ENCODE results near the gene CDC25B. TPM values are rescaled to one million over a fixed set of nuclear protein-coding genes. Genes with fewer than 3 reads are reported as not detected.

Gene CDC25B
- total and polyA plus RNA-seq, 2 of the 13 experiments (the other 11 are each of a cell fraction or from before 2014, with no cell fraction given), result 14.5 to 19.4 TPM

GRCh38 chr20:3818155-3819151 lies 22.3 kb downstream of the CDC25B start (continued):
- TF ChIP-seq SUZ12 (IDR thresholded peaks at IDR 0.05; ENCODE audit: low read depth, low read length) (peak; percentile 27; the same call in 1 of the 2 replicates), CSRNP2 (CRISPR knock-in tag; conservative IDR thresholded peaks at IDR 0.05; ENCODE audit: low read depth) (no peak), HDAC6 (IDR thresholded peaks at IDR 0.05; ENCODE audit: low read depth, low read length) (no peak), DZIP1 (CRISPR knock-in tag; IDR thresholded peaks at IDR 0.05) (no peak), ZNF263 (CRISPR knock-in tag; IDR thresholded peaks at IDR 0.05) (peak; percentile 62; the same call in 1 of the 2 replicates), ZBTB46 (CRISPR knock-in tag; IDR thresholded peaks at IDR 0.05; ENCODE audit: borderline replicate concordance) (no peak; the same call in 1 of the 2 replicates), TFE3 (CRISPR knock-in tag; IDR thresholded peaks at IDR 0.05) (peak; percentile 82), ELK4 (CRISPR knock-in tag; IDR thresholded peaks at IDR 0.05; ENCODE audit: borderline replicate concordance) (no peak), ZNF234 (CRISPR knock-in tag; conservative IDR thresholded peaks at IDR 0.05) (no peak), CEBPZ (IDR thresholded peaks at IDR 0.05; ENCODE audit: low read length) (no peak), MLLT10 (CRISPR knock-in tag; IDR thresholded peaks at IDR 0.05) (no peak), ETV6 (CRISPR knock-in tag; conservative IDR thresholded peaks at IDR 0.05) (no peak; the same call in 1 of the 2 replicates), MBD4 (IDR thresholded peaks at IDR 0.05; ENCODE audit: borderline replicate concordance, low read length) (no peak)

Measured in HepG2 (cell line).